Naive thymus-derived CD8-positive, alpha-beta T cell (primary cell): ENCODE measurements around the gene FBXO42. TPM values are rescaled to one million over a fixed set of nuclear protein-coding genes. Genes with fewer than 3 reads are reported as not detected.

Experiments used
- ATAC-seq, 2 donors: fragments of 150-1000 bp; cut with Tn5 transposase in 1 of 2; sonication (Bioruptor Pico), chemical (Tn5 transposase) in 1 of 2; 1 replicate in 1 of 2; 2 replicates in 1 of 2; pipeline ENCODE4 v1.10.0; 2021; ENCODE audit warnings: mild to moderate bottlenecking in 2 of 2, moderate library complexity in 2 of 2
- POLR2A ChIA-PET: fragments of 350-600 bp; sonication (Branson Sonifier 250); formaldehyde crosslinking; loops from one replicate; lab custom pipeline; 2021; ENCODE audit warnings: antibody characterized with exemption; lab: Charles Lee
- DNase-seq, 10 donors: peaks; one replicate each; pipeline versions ENCODE4 v3.0.0 to v3.0.0-alpha.2; 2020 to 2022
- H3K27ac Mint-ChIP-seq, 10 donors: one replicate each; pipeline ENCODE4 v1.8.0; 2020 to 2022; ENCODE audit warnings: mild to moderate bottlenecking in 10 of 10, mixed read lengths in 10 of 10, moderate library complexity in 4 of 10, inconsistent platforms in 1 of 10
- H3K27me3 Mint-ChIP-seq, 5 donors: one replicate each; pipeline ENCODE4 v1.8.0; 2021 to 2022; ENCODE audit warnings: mixed read lengths in 5 of 5
- H3K36me3 Mint-ChIP-seq, 3 donors: one replicate each; pipeline ENCODE4 v1.8.0; 2020 to 2022; ENCODE audit warnings: mixed read lengths in 3 of 3, mild to moderate bottlenecking in 2 of 3, inconsistent platforms in 1 of 3
- H3K4me1 Mint-ChIP-seq, 4 donors: one replicate each; pipeline ENCODE4 v1.8.0; 2021 to 2022; ENCODE audit warnings: mixed read lengths in 4 of 4
- H3K4me3 Mint-ChIP-seq, 10 donors: one replicate each; pipeline ENCODE4 v1.8.0; 2020 to 2022; ENCODE audit warnings: mild to moderate bottlenecking in 10 of 10, mixed read lengths in 10 of 10, moderate library complexity in 6 of 10, inconsistent platforms in 1 of 10
- H3K9me3 Mint-ChIP-seq, 9 donors: one replicate each; pipeline ENCODE4 v1.8.0; 2020 to 2022; ENCODE audit warnings: mixed read lengths in 9 of 9, mild to moderate bottlenecking in 3 of 9, inconsistent platforms in 1 of 9, moderate library complexity in 1 of 9
- polyA plus RNA-seq, 3 donors: library from polyadenylated mRNA; unstranded; fragments of 300-500 nt; fragmentation: Illumina TruSeq; gene quantifications; one replicate each; pipeline ENCODE4 v1.2.3, GENCODE V29; 2021
- total RNA-seq, 8 experiments: library from RNA in 2 of 8; stranded (reverse) in 2 of 8; gene quantifications; one replicate each; pipeline ENCODE4 v1.2.3 and lab custom pipeline; 2021 to 2026

The FBXO42 gene
- total and polyA plus RNA-seq, 5 experiments from 2014 or later = 11.8 to 27.4 (median 21.5) TPM

GRCh38 chr1:16386454-16387113, 34.3 kb upstream of the FBXO42 start:
- no peaks in the 10 kb centered on the region for H3K27me3 Mint-ChIP-seq
- peak overlapping the region; percentile 41 to 94 (median 79) for H3K27ac Mint-ChIP-seq
- H3K4me3 Mint-ChIP-seq = peak overlapping the region; percentile 61 to 90 (median 78)
- no peaks in the 10 kb centered on the region for H3K9me3 Mint-ChIP-seq
- ATAC-seq = peak; percentile 76 to 80
- DNase-seq = peak in 1 of 10 donors; percentile 22
- POLR2A ChIA-PET = no interaction called here
- peaks cover 0 to 25% (median 0%) of the 10 kb centered on the region in 3 donors for H3K36me3 Mint-ChIP-seq
- H3K4me1 Mint-ChIP-seq = peaks cover 43 to 87% (median 78%) of the 10 kb centered on the region in 4 donors

GRCh38 chr1:16385659-16386453, 33.6 kb upstream of the FBXO42 start:
- Mint-ChIP-seq H3K9me3 (no peaks in the 10 kb centered on the region), H3K27me3 (no peaks in the 10 kb centered on the region), H3K36me3 (peaks cover 0 to 25% (median 0%) of the 10 kb centered on the region in 3 donors), H3K4me1 (peaks cover 43 to 79% (median 74%) of the 10 kb centered on the region in 4 donors), H3K27ac (peak overlapping the region; percentile 41 to 94 (median 79)), H3K4me3 (peak overlapping the region in 9 of 10 donors; percentile 50 to 90 (median 77))
- ATAC-seq (peak in 1 of 2 donors; percentile 34), DNase-seq (no peak)
- POLR2A ChIA-PET = interaction anchor here (0.5 kb wide), 1 partner anchor 53 kb away, joined by 5 read pairs; no protein-coding TSS in a partner anchor

GRCh38 chr1:16383888-16384287, 31.6 kb upstream of the FBXO42 start:
- peaks cover 42 to 76% (median 72%) of the 10 kb centered on the region in 4 donors for H3K4me1 Mint-ChIP-seq
- no peaks in the 10 kb centered on the region for H3K9me3 Mint-ChIP-seq
- peaks cover 0 to 31% (median 0%) of the 10 kb centered on the region in 3 donors for H3K36me3 Mint-ChIP-seq
- H3K27me3 Mint-ChIP-seq = no peaks in the 10 kb centered on the region
- peak overlapping the region in 7 of 10 donors; percentile 29 to 89 (median 68) for H3K27ac Mint-ChIP-seq
- ATAC-seq (no peak), DNase-seq (no peak)
- H3K4me3 Mint-ChIP-seq = peak overlapping the region in 5 of 10 donors; percentile 2 to 64 (median 57)
- POLR2A ChIA-PET = no interaction called here

GRCh38 chr1:16380868-16381267, 28.6 kb upstream of the FBXO42 start:
- DNase-seq = no peak
- peaks cover 42 to 77% (median 75%) of the 10 kb centered on the region in 4 donors for H3K4me1 Mint-ChIP-seq
- H3K4me3 Mint-ChIP-seq = no peak overlapping the region
- H3K36me3 Mint-ChIP-seq = peaks cover 0 to 32% (median 0%) of the 10 kb centered on the region in 3 donors
- H3K27ac Mint-ChIP-seq = no peak overlapping the region
- no peaks in the 10 kb centered on the region for H3K9me3 Mint-ChIP-seq
- POLR2A ChIA-PET = no interaction called here
- no peak for ATAC-seq
- no peaks in the 10 kb centered on the region for H3K27me3 Mint-ChIP-seq

- ATAC-seq (no peak), DNase-seq (no peak)
- Mint-ChIP-seq H3K36me3 (peaks cover 0 to 36% (median 0%) of the 10 kb centered on the region in 3 donors), H3K4me3 (no peak overlapping the region), H3K27me3 (no peaks in the 10 kb centered on the region), H3K4me1 (peaks cover 34 to 77% (median 75%) of the 10 kb centered on the region in 4 donors), H3K27ac (peak overlapping the region in 2 of 10 donors; percentile 11 to 22), H3K9me3 (no peaks in the 10 kb centered on the region)
- POLR2A ChIA-PET = interaction anchor here (0.7 kb wide), 1 partner anchor 9 kb away, joined by 5 read pairs; no protein-coding TSS in a partner anchor
Measured at GRCh38 chr1:16378443-16378842, 26.2 kb upstream of the FBXO42 start.

- Mint-ChIP-seq H3K27ac (peak overlapping the region in 7 of 10 donors; percentile 24 to 69 (median 47)), H3K4me1 (peaks cover 41 to 82% (median 76%) of the 10 kb centered on the region in 4 donors), H3K4me3 (peak overlapping the region in 6 of 10 donors; percentile 26 to 45 (median 37)), H3K27me3 (no peaks in the 10 kb centered on the region), H3K9me3 (no peaks in the 10 kb centered on the region), H3K36me3 (peaks cover 0 to 38% (median 5%) of the 10 kb centered on the region in 3 donors)
- POLR2A ChIA-PET = no interaction called here
- ATAC-seq (no peak), DNase-seq (no peak)
Measured at GRCh38 chr1:16376971-16377370, 24.7 kb upstream of the FBXO42 start.

- peak overlapping the region in 8 of 10 donors; percentile 25 to 70 (median 44) for H3K27ac Mint-ChIP-seq
- POLR2A ChIA-PET = interaction anchor here (0.7 to 0.8 kb wide), 3 partner anchors 7 to 53 kb away, joined by 3 to 8 read pairs (median 3); partner anchors contain the start of gene SZRD1
Measured at GRCh38 chr1:16375521-16376340, 23.5 kb upstream of the FBXO42 start.

GRCh38 chr1:16374266-16374665, 22.0 kb upstream of the FBXO42 start:
- peak overlapping the region in 5 of 10 donors; percentile 19 to 65 (median 52) for H3K27ac Mint-ChIP-seq
- peaks cover 0 to 34% (median 5%) of the 10 kb centered on the region in 3 donors for H3K36me3 Mint-ChIP-seq
- no peaks in the 10 kb centered on the region for H3K9me3 Mint-ChIP-seq
- no peaks in the 10 kb centered on the region for H3K27me3 Mint-ChIP-seq
- no peak for DNase-seq
- ATAC-seq = no peak
- POLR2A ChIA-PET = interaction anchor here (0.6 kb wide), 1 partner anchor 18 kb away, joined by 7 read pairs; no protein-coding TSS in a partner anchor
- H3K4me3 Mint-ChIP-seq = peak overlapping the region in 5 of 10 donors; percentile 26 to 54 (median 29)
- peaks cover 40 to 84% (median 77%) of the 10 kb centered on the region in 4 donors for H3K4me1 Mint-ChIP-seq

More at GRCh38 chr1:16375521-16376340, 23.5 kb upstream of the FBXO42 start:
- peaks cover 42 to 85% (median 78%) of the 10 kb centered on the region in 4 donors for H3K4me1 Mint-ChIP-seq
- DNase-seq (no peak), ATAC-seq (no peak)
- no peaks in the 10 kb centered on the region for H3K27me3 Mint-ChIP-seq
- H3K4me3 Mint-ChIP-seq = peak overlapping the region in 6 of 10 donors; percentile 7 to 48 (median 39)
- peaks cover 0 to 38% (median 5%) of the 10 kb centered on the region in 3 donors for H3K36me3 Mint-ChIP-seq
- H3K9me3 Mint-ChIP-seq = no peaks in the 10 kb centered on the region

GRCh38 chr1:16372535-16373285, 20.4 kb upstream of the FBXO42 start:
- DNase-seq (no peak), ATAC-seq (no peak)
- Mint-ChIP-seq H3K27me3 (no peaks in the 10 kb centered on the region), H3K27ac (peak overlapping the region in 9 of 10 donors; percentile 12 to 88 (median 41)), H3K9me3 (no peaks in the 10 kb centered on the region), H3K36me3 (peaks cover 0 to 30% (median 5%) of the 10 kb centered on the region in 3 donors), H3K4me3 (peak overlapping the region in 9 of 10 donors; percentile 0 to 61 (median 39)), H3K4me1 (peaks cover 38 to 85% (median 80%) of the 10 kb centered on the region in 4 donors)
- POLR2A ChIA-PET = no interaction called here

GRCh38 chr1:16371725-16372124, 19.4 kb upstream of the FBXO42 start:
- peaks cover 0 to 30% (median 5%) of the 10 kb centered on the region in 3 donors for H3K36me3 Mint-ChIP-seq
- peaks cover 30 to 78% (median 71%) of the 10 kb centered on the region in 4 donors for H3K4me1 Mint-ChIP-seq
- H3K27me3 Mint-ChIP-seq = no peaks in the 10 kb centered on the region
- H3K27ac Mint-ChIP-seq = peak overlapping the region in 8 of 10 donors; percentile 40 to 82 (median 49)
- POLR2A ChIA-PET = interaction anchor here (0.6 kb wide), 1 partner anchor 8 kb away, joined by 4 read pairs; no protein-coding TSS in a partner anchor
- no peak for DNase-seq
- ATAC-seq = no peak
- peak overlapping the region; percentile 20 to 78 (median 44) for H3K4me3 Mint-ChIP-seq
- no peaks in the 10 kb centered on the region for H3K9me3 Mint-ChIP-seq

- Mint-ChIP-seq H3K27ac (peak overlapping the region in 1 of 10 donors; percentile 18), H3K27me3 (no peaks in the 10 kb centered on the region), H3K36me3 (peaks cover 0 to 24% (median 5%) of the 10 kb centered on the region in 3 donors), H3K4me1 (peaks cover 26 to 67% (median 55%) of the 10 kb centered on the region in 4 donors), H3K4me3 (peak overlapping the region in 4 of 10 donors; percentile 94 to 98 (median 96)), H3K9me3 (no peaks in the 10 kb centered on the region)
- POLR2A ChIA-PET = interaction anchor here (0.9 to 1.5 kb wide), 2 partner anchors 9 to 15 kb away, joined by 3 to 5 read pairs; no protein-coding TSS in a partner anchor
- DNase-seq (no peak), ATAC-seq (no peak)
Measured at GRCh38 chr1:16369821-16370220, 17.5 kb upstream of the FBXO42 start.
